H1 (cell line): ENCODE results near the gene LPCAT1. TPM values are rescaled to one million over a fixed set of nuclear protein-coding genes. Genes with fewer than 3 reads are reported as not detected.

Source experiments
- POLR2A ChIP-seq, 2 experiments: IDR thresholded peaks; 1 replicate in 1 of 2; 2 replicates in 1 of 2; pipeline ENCODE4 v1.6.1; 2011; ENCODE audit warnings: low read depth in 2 of 2, low read length in 2 of 2, mild to moderate bottlenecking in 2 of 2; ENCODE audit errors: control extremely low read depth in 1 of 2
- RAD21 ChIP-seq, 2 experiments: IDR thresholded peaks in 1 of 2; conservative IDR thresholded peaks in 1 of 2; 2 replicates each; pipeline ENCODE4 v1.6.1; 2011; ENCODE audit warnings: low read depth in 2 of 2, low read length in 2 of 2, improper control_type of control experiment in 1 of 2, inconsistent platforms in 1 of 2, mild to moderate bottlenecking in 1 of 2, moderate library complexity in 1 of 2
- RBBP5 ChIP-seq: IDR thresholded peaks from 2 replicates; pipeline ENCODE4 v1.7.1; 2012; ENCODE audit warnings: low read depth, mild to moderate bottlenecking, inconsistent platforms, low read length, moderate library complexity, borderline replicate concordance
- polyA plus RNA-seq, 7 experiments: library from polyadenylated mRNA; depleted of rRNA in 3 of 7; stranded (reverse) in 5 of 7; unstranded in 2 of 7; fragments of >200 nt in 5 of 7; fragments of 200-250 nt in 2 of 7; gene quantifications; 1 replicate in 5 of 7; 2 replicates in 1 of 7; 4 replicates in 1 of 7; pipeline versions ENCODE4 v1.2.1 to v1.2.3, GENCODE V29; 2011 to 2013; ENCODE audit warnings: missing spikeins in 2 of 7, mixed read lengths in 2 of 7
- total RNA-seq: library from RNA; stranded (reverse); fragmentation: NEBNext Ultra II Directional; extraction: Animal tissue kit (Norgen Biotek cat#: 25700); gene quantifications from 2 replicates; pipeline ENCODE4 v1.2.1, GENCODE V29; 2021
- TF ChIP-seq, protein P1 (sequence below): fragments of 300-600 bp; sonication (generic); IDR thresholded peaks from 2 replicates; pipeline ENCODE4 v1.7.1; 2012; ENCODE audit warnings: low read length, moderate library complexity, mild to moderate bottlenecking, inconsistent platforms; ENCODE audit not compliant: insufficient replicate concordance

LPCAT1 gene
- total and polyA plus RNA-seq, 2 of the 8 experiments (the other 6 are each of a cell fraction or from before 2014, with no cell fraction given): 107 to 260 TPM

GRCh38 chr5:1438871-1439270, 84.9 kb downstream of the LPCAT1 start (continued):
- TF ChIP-seq, protein P1, sequence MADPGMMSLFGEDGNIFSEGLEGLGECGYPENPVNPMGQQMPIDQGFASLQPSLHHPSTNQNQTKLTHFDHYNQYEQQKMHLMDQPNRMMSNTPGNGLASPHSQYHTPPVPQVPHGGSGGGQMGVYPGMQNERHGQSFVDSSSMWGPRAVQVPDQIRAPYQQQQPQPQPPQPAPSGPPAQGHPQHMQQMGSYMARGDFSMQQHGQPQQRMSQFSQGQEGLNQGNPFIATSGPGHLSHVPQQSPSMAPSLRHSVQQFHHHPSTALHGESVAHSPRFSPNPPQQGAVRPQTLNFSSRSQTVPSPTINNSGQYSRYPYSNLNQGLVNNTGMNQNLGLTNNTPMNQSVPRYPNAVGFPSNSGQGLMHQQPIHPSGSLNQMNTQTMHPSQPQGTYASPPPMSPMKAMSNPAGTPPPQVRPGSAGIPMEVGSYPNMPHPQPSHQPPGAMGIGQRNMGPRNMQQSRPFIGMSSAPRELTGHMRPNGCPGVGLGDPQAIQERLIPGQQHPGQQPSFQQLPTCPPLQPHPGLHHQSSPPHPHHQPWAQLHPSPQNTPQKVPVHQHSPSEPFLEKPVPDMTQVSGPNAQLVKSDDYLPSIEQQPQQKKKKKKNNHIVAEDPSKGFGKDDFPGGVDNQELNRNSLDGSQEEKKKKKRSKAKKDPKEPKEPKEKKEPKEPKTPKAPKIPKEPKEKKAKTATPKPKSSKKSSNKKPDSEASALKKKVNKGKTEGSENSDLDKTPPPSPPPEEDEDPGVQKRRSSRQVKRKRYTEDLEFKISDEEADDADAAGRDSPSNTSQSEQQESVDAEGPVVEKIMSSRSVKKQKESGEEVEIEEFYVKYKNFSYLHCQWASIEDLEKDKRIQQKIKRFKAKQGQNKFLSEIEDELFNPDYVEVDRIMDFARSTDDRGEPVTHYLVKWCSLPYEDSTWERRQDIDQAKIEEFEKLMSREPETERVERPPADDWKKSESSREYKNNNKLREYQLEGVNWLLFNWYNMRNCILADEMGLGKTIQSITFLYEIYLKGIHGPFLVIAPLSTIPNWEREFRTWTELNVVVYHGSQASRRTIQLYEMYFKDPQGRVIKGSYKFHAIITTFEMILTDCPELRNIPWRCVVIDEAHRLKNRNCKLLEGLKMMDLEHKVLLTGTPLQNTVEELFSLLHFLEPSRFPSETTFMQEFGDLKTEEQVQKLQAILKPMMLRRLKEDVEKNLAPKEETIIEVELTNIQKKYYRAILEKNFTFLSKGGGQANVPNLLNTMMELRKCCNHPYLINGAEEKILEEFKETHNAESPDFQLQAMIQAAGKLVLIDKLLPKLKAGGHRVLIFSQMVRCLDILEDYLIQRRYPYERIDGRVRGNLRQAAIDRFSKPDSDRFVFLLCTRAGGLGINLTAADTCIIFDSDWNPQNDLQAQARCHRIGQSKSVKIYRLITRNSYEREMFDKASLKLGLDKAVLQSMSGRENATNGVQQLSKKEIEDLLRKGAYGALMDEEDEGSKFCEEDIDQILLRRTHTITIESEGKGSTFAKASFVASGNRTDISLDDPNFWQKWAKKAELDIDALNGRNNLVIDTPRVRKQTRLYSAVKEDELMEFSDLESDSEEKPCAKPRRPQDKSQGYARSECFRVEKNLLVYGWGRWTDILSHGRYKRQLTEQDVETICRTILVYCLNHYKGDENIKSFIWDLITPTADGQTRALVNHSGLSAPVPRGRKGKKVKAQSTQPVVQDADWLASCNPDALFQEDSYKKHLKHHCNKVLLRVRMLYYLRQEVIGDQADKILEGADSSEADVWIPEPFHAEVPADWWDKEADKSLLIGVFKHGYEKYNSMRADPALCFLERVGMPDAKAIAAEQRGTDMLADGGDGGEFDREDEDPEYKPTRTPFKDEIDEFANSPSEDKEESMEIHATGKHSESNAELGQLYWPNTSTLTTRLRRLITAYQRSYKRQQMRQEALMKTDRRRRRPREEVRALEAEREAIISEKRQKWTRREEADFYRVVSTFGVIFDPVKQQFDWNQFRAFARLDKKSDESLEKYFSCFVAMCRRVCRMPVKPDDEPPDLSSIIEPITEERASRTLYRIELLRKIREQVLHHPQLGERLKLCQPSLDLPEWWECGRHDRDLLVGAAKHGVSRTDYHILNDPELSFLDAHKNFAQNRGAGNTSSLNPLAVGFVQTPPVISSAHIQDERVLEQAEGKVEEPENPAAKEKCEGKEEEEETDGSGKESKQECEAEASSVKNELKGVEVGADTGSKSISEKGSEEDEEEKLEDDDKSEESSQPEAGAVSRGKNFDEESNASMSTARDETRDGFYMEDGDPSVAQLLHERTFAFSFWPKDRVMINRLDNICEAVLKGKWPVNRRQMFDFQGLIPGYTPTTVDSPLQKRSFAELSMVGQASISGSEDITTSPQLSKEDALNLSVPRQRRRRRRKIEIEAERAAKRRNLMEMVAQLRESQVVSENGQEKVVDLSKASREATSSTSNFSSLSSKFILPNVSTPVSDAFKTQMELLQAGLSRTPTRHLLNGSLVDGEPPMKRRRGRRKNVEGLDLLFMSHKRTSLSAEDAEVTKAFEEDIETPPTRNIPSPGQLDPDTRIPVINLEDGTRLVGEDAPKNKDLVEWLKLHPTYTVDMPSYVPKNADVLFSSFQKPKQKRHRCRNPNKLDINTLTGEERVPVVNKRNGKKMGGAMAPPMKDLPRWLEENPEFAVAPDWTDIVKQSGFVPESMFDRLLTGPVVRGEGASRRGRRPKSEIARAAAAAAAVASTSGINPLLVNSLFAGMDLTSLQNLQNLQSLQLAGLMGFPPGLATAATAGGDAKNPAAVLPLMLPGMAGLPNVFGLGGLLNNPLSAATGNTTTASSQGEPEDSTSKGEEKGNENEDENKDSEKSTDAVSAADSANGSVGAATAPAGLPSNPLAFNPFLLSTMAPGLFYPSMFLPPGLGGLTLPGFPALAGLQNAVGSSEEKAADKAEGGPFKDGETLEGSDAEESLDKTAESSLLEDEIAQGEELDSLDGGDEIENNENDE: no peak
- no peak for TF ChIP-seq POLR2A (IDR thresholded peaks at IDR 0.05; ENCODE audit: control extremely low read depth in 1 of 2, low read depth in 2 of 2, low read length in 2 of 2)
- TF ChIP-seq RAD21 (IDR thresholded peaks at IDR 0.05 in 1 of 2, conservative IDR thresholded peaks at IDR 0.05 in 1 of 2; ENCODE audit: low read depth in 2 of 2, low read length in 2 of 2): no peak
- TF ChIP-seq RBBP5: no peak
